Astrocyte of the cerebellum (primary cell): Measurements from ENCODE around the gene SPTBN5.

Experiments used
- DNase-seq: peaks from one replicate; pipeline ENCODE4 v3.0.0-alpha.2; 2011; ENCODE audit warnings: low read depth
- H3K4me3 ChIP-seq: 2 replicates; pipeline ENCODE4 v1.5.1; 2011; ENCODE audit warnings: mild to moderate bottlenecking, low read depth, low read length, moderate library complexity
- in situ Hi-C: cut with HindIII; loops from 2 replicates; pipeline ENCODE4 v1.10.0; 2017; ENCODE audit warnings: low sequenced_read_pairs
- TF ChIP-seq, protein P1 (sequence below): IDR thresholded peaks from 2 replicates; pipeline ENCODE4 v1.5.1; 2012; ENCODE audit warnings: low read length, low read depth, moderate library complexity, mild to moderate bottlenecking; ENCODE audit errors: missing control alignments

Gene SPTBN5

GRCh38 chr15:41848631-41849030 is 45.2 kb downstream of the SPTBN5 start:
- in situ Hi-C loops = no loop called here
- TF ChIP-seq, protein P1, sequence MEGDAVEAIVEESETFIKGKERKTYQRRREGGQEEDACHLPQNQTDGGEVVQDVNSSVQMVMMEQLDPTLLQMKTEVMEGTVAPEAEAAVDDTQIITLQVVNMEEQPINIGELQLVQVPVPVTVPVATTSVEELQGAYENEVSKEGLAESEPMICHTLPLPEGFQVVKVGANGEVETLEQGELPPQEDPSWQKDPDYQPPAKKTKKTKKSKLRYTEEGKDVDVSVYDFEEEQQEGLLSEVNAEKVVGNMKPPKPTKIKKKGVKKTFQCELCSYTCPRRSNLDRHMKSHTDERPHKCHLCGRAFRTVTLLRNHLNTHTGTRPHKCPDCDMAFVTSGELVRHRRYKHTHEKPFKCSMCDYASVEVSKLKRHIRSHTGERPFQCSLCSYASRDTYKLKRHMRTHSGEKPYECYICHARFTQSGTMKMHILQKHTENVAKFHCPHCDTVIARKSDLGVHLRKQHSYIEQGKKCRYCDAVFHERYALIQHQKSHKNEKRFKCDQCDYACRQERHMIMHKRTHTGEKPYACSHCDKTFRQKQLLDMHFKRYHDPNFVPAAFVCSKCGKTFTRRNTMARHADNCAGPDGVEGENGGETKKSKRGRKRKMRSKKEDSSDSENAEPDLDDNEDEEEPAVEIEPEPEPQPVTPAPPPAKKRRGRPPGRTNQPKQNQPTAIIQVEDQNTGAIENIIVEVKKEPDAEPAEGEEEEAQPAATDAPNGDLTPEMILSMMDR = no peak

DNA sequence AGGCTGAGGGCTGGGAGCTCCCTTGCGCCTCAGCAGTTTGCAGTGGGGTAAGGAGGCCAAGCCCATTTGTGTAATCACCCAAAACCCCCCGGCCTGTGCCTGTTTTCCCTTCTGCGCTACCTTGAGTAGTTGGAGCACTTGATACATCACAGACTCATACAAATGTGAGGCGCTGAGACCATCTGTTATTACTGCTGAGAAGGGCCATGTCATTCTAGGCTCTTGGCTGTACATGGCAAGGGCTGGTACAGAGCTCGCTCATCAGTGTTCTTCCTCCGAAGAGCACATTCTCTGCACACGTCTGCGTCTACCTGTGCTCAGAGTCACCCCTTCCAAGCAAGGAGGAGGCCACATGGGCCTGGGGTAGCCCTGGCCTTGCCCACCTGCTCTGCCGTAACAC is 45.9 kb downstream of the SPTBN5 start:
- DNase-seq = no peak
- TF ChIP-seq, protein P1 = no peak
- no peak overlapping the region for H3K4me3 ChIP-seq
- in situ Hi-C loops = no loop called here

More at GRCh38 chr15:41848631-41849030, 45.2 kb downstream of the SPTBN5 start:
- H3K4me3 ChIP-seq = no peak overlapping the region
- DNase-seq = no peak

GRCh38 chr15:41847206-41847605 is 46.6 kb downstream of the SPTBN5 start:
- DNase-seq = no peak

GRCh38 chr15:41844814-41845213 is 49.0 kb downstream of the SPTBN5 start:
- TF ChIP-seq, protein P1 = no peak
- no peak overlapping the region for H3K4me3 ChIP-seq
- no peak for DNase-seq
- in situ Hi-C loops = no loop called here

More at GRCh38 chr15:41847206-41847605, 46.6 kb downstream of the SPTBN5 start:
- TF ChIP-seq, protein P1 = no peak
- H3K4me3 ChIP-seq = no peak overlapping the region
- in situ Hi-C loops = no loop called here

DNA sequence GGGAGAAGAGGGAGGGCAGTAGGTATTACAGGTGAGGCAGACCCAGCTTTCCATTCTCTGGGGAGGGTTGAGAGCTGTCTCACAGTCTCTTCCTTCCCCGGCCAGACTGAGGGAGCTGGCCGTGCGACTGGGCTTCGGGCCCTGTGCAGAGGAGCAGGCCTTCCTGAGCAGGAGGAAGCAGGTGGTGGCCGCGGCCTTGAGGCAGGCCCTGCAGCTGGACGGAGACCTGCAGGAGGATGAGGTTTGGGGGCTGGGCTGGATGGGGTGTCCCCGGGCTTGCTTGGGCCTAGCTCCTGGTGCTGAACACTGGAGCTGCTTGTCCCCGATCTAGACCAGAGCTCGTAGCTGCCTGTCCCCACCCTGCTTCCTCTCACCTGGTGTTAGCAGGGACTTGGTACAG is 50.3 kb downstream of the SPTBN5 start:
- TF ChIP-seq, protein P1 = no peak
- DNase-seq = no peak
- no peak overlapping the region for H3K4me3 ChIP-seq
- in situ Hi-C loops = no loop called here

DNA sequence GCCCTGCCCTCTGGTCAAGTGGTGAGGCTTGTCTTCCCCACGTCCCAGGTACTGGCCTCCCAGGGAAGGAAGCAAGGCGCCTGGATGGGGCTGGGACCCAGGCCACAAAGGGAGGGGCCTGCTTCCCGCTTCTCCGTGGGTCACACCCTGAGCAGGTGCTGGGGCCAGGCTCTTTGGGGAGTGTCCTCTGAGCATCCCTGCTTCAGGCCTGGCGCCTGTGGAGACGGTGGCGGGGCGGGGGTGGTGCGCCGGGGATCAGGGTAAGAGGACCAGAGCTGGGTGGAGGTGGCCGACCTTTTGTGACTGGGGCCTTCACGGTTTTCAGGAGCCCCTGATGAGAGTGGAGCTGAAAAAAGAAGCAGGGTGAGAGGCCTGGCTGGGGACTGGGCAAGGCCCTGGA is 51.6 kb downstream of the SPTBN5 start:
- in situ Hi-C loops = no loop called here
- DNase-seq = no peak
- H3K4me3 ChIP-seq = no peak overlapping the region
- TF ChIP-seq, protein P1 = no peak

DNA sequence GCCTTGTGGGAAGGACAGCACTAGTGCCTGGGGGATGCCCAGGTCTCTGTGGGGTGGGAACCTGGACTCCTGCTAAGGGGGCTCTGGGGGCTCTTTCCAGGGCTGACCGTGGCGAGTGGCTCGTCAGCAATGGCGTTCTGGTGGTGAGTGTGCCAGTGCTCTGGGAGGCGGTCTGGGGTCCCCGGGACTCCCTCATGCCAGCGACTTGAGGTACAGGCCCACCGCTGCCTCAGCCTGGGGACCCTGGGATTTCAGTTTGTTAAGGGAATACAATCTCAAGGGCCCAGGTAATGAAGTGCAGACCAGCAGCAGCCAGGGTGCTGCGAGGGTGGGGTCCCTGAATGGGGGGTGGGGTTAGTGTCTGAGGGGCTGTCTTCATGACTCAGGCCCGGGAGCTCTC is 52.7 kb downstream of the SPTBN5 start:
- no peak for DNase-seq
- no peak overlapping the region for H3K4me3 ChIP-seq
- in situ Hi-C loops = no loop called here
- TF ChIP-seq, protein P1 = no peak
